Loucy (cell line): ENCODE measurements around the gene PRKN.

ENCODE experiments used
- H2AFZ ChIP-seq: fragments of 200-600 bp; sonication (generic); 2 replicates; pipeline ENCODE4 v1.6.0; 2016; ENCODE audit warnings: antibody characterized with exemption, mild to moderate bottlenecking, low read length, moderate library complexity
- H3F3A ChIP-seq: fragments of 200-600 bp; 2 replicates; pipeline ENCODE4 v1.6.0; 2016; ENCODE audit warnings: antibody characterized with exemption, low read depth, mild to moderate bottlenecking
- H3K27me3 ChIP-seq: fragments of 200-600 bp; sonication (generic); 2 replicates; pipeline ENCODE4 v1.6.1; 2014; ENCODE audit warnings: low read length, mild to moderate bottlenecking; ENCODE audit not compliant: insufficient read depth, poor library complexity, severe bottlenecking
- H3K36me3 ChIP-seq: fragments of 200-600 bp; sonication (generic); 2 replicates; pipeline ENCODE4 v1.6.1; 2016; ENCODE audit warnings: low read length; ENCODE audit not compliant: insufficient read depth
- H3K4me1 ChIP-seq: fragments of 200-600 bp; sonication (generic); 2 replicates; pipeline ENCODE4 v1.5.1; 2014; ENCODE audit warnings: low read length, mild to moderate bottlenecking; ENCODE audit not compliant: insufficient read depth, poor library complexity, severe bottlenecking
- H3K4me2 ChIP-seq: fragments of 200-600 bp; sonication (generic); 2 replicates; pipeline ENCODE4 v1.6.0; 2014; ENCODE audit warnings: antibody characterized with exemption, low read length, low read depth, mild to moderate bottlenecking; ENCODE audit not compliant: poor library complexity, severe bottlenecking
- H3K4me3 ChIP-seq: fragments of 200-600 bp; sonication (generic); 2 replicates; pipeline ENCODE4 v1.5.1; 2014; ENCODE audit warnings: low read length, mild to moderate bottlenecking, mixed read lengths; ENCODE audit not compliant: poor library complexity, severe bottlenecking
- H3K79me2 ChIP-seq: fragments of 200-600 bp; sonication (generic); 2 replicates; pipeline ENCODE4 v1.6.1; 2014; ENCODE audit warnings: low read length; ENCODE audit not compliant: insufficient read depth
- H3K9ac ChIP-seq: fragments of 200-600 bp; sonication (generic); 2 replicates; pipeline ENCODE4 v1.6.0; 2014; ENCODE audit warnings: mild to moderate bottlenecking, low read depth, low read length, moderate library complexity; ENCODE audit not compliant: poor library complexity, severe bottlenecking
- H3K9me2 ChIP-seq: fragments of 200-600 bp; sonication (generic); replicated peaks from 2 replicates; pipeline ENCODE4 v1.6.1; 2016; ENCODE audit warnings: low read depth, low read length, mixed read lengths
- H3K9me3 ChIP-seq: fragments of 200-600 bp; sonication (generic); 2 replicates; pipeline ENCODE4 v1.6.1; 2014; ENCODE audit warnings: mild to moderate bottlenecking, antibody characterized with exemption, low read length, low read depth; ENCODE audit not compliant: insufficient read depth
- H4K20me1 ChIP-seq: fragments of 200-600 bp; sonication (generic); 2 replicates; pipeline ENCODE4 v1.6.0; 2014; ENCODE audit warnings: antibody characterized with exemption, low read length, mild to moderate bottlenecking; ENCODE audit not compliant: insufficient read depth, poor library complexity, severe bottlenecking
- EZH2phosphoT487 ChIP-seq: fragments of 200-600 bp; IDR thresholded peaks from 2 replicates; pipeline ENCODE4 v1.6.1; 2018; ENCODE audit warnings: antibody characterized with exemption, mild to moderate bottlenecking, moderate library complexity, borderline replicate concordance
- TF ChIP-seq, protein P1 (sequence below): fragments of 200-600 bp; sonication (generic); conservative IDR thresholded peaks from 2 replicates; pipeline ENCODE4 v1.5.1; 2014; ENCODE audit warnings: mild to moderate bottlenecking, antibody characterized with exemption, low read length

PRKN gene

DNA sequence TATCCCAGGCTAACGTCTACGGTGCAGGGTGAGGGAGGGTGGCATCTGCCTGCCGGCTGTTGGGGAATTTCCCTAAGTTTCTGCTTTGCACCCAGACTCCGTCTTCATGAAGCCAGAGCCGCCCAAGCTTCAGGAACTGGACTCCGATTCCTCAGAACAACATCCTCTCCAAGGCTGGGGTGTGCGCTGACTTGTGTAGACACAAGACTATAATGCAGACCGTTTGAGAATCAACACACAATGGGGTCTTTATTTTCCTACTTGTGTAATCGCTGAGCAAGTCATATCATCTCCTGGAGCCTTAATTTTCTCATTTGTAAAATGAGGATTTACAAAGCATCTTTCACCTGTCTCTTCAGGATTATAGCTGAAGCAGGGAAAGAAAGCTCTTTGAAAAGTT is 1293.2 kb downstream of the PRKN start:
- H3K27me3 ChIP-seq = no peaks in the 10 kb centered on the region
- H3K9ac ChIP-seq = no peak overlapping the region
- H3K79me2 ChIP-seq = no peaks in the 10 kb centered on the region
- no peak overlapping the region for H2AFZ ChIP-seq
- no peaks in the 10 kb centered on the region for H3K9me3 ChIP-seq
- no peaks in the 10 kb centered on the region for H4K20me1 ChIP-seq
- H3F3A ChIP-seq = no peaks in the 10 kb centered on the region
- no peak overlapping the region for H3K4me3 ChIP-seq
- no peaks in the 10 kb centered on the region for H3K4me1 ChIP-seq
- no peak overlapping the region for H3K4me2 ChIP-seq
- TF ChIP-seq, protein P1, sequence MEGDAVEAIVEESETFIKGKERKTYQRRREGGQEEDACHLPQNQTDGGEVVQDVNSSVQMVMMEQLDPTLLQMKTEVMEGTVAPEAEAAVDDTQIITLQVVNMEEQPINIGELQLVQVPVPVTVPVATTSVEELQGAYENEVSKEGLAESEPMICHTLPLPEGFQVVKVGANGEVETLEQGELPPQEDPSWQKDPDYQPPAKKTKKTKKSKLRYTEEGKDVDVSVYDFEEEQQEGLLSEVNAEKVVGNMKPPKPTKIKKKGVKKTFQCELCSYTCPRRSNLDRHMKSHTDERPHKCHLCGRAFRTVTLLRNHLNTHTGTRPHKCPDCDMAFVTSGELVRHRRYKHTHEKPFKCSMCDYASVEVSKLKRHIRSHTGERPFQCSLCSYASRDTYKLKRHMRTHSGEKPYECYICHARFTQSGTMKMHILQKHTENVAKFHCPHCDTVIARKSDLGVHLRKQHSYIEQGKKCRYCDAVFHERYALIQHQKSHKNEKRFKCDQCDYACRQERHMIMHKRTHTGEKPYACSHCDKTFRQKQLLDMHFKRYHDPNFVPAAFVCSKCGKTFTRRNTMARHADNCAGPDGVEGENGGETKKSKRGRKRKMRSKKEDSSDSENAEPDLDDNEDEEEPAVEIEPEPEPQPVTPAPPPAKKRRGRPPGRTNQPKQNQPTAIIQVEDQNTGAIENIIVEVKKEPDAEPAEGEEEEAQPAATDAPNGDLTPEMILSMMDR = no peak
- TF ChIP-seq EZH2phosphoT487 = no peak
- H3K36me3 ChIP-seq = no peaks in the 10 kb centered on the region
- no peaks in the 10 kb centered on the region for H3K9me2 ChIP-seq

DNA sequence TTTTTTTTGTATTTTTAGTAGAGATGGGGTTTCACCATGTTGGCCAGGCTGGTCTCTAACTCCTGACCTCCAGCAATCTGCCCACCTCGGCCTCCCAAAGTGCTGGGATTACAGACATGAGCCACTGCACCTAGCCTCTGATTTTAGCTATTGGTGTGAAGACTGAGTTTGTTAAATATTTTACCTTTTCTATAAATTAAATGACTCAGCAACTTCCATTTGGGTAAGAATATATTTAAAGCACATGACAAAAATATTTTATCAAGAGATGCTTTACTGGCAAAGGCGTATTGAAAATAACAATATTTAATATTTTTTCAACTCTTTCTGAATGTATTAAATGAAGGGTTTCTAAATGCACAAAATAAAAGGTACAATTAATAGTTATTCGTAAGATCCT is 1295.0 kb downstream of the PRKN start:
- TF ChIP-seq EZH2phosphoT487 = no peak
- TF ChIP-seq, protein P1 = no peak
- H3K9me3 ChIP-seq = no peaks in the 10 kb centered on the region; the same call in 1 of the 2 replicates
- no peaks in the 10 kb centered on the region for H4K20me1 ChIP-seq
- H3K4me2 ChIP-seq = no peak overlapping the region
- no peak overlapping the region for H3K9ac ChIP-seq
- no peak overlapping the region for H3K4me3 ChIP-seq
- H3K79me2 ChIP-seq = no peaks in the 10 kb centered on the region
- no peaks in the 10 kb centered on the region for H3K4me1 ChIP-seq
- H2AFZ ChIP-seq = no peak overlapping the region
- no peaks in the 10 kb centered on the region for H3K9me2 ChIP-seq
- no peaks in the 10 kb centered on the region for H3K36me3 ChIP-seq
- no peaks in the 10 kb centered on the region for H3K27me3 ChIP-seq
- H3F3A ChIP-seq = no peaks in the 10 kb centered on the region

DNA sequence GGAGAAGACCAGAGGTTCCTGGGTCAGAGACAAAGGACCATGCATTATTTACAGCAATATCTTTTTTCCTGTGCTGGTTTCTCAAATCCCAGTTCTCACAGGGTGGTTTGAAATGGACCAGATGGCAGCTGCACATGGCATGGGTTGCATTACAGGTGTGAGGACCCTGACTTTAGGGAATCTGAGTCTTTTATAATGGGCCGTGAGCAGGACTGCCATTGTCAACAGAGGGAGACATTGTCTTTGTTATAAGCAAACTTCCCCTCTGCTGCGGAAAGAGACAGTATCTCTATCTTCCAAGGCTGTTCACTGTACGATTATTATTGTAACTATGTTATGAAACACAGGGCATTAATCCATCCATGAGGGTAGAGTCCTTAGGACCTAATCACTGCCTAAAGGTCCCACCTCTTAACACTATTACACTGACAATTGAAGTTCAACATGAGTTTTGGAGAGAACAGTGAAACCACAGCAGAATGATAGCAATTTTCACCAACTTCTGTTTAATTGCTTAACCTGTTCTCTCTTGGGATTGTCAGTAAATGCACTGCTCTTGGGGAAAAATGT is 1297.6 kb downstream of the PRKN start:
- H2AFZ ChIP-seq = no peak overlapping the region
- H3F3A ChIP-seq = no peaks in the 10 kb centered on the region
- H3K27me3 ChIP-seq = no peaks in the 10 kb centered on the region
- no peaks in the 10 kb centered on the region; the same call in 1 of the 2 replicates for H3K9me3 ChIP-seq
- no peak for TF ChIP-seq EZH2phosphoT487
- TF ChIP-seq, protein P1 = no peak
- H3K4me2 ChIP-seq = no peak overlapping the region
- no peak overlapping the region for H3K9ac ChIP-seq
- H3K4me1 ChIP-seq = no peaks in the 10 kb centered on the region
- H3K79me2 ChIP-seq = no peaks in the 10 kb centered on the region
- no peaks in the 10 kb centered on the region for H4K20me1 ChIP-seq
- H3K4me3 ChIP-seq = no peak overlapping the region
- H3K36me3 ChIP-seq = no peaks in the 10 kb centered on the region
- H3K9me2 ChIP-seq = no peaks in the 10 kb centered on the region
